Stomach (tissue), 4 donors: Measurements from ENCODE around the gene LCORL.

ENCODE experiments used
- CTCF ChIP-seq, 7 experiments: fragments of 450-650 bp in 4 of 7; fragments of 200-600 bp in 3 of 7; sonication (generic) in 3 of 7; IDR thresholded peaks; one replicate each; pipeline ENCODE4 v1.5.1; 2016 to 2019; ENCODE audit warnings: antibody characterized with exemption in 7 of 7, control low read depth in 2 of 7, mild to moderate bottlenecking in 1 of 7
- EP300 ChIP-seq: sonication (generic); formaldehyde crosslinking; IDR thresholded peaks from one replicate; pipeline ENCODE4 v1.6.1; 2017; ENCODE audit warnings: antibody characterized with exemption
- POLR2A ChIP-seq, 4 donors: fragments of 450-650 bp; IDR thresholded peaks; one replicate each; pipeline ENCODE4 v1.6.1; 2016; ENCODE audit warnings: antibody characterized with exemption in 4 of 4, control low read depth in 2 of 4, mild to moderate bottlenecking in 1 of 4, moderate library complexity in 1 of 4
- POLR2AphosphoS5 ChIP-seq, 3 donors: sonication (generic); formaldehyde crosslinking; IDR thresholded peaks; one replicate each; pipeline ENCODE4 v1.6.1; 2016; ENCODE audit warnings: antibody characterized with exemption in 3 of 3

GRCh38 chr4:17920681-17921080, 100.9 kb downstream of the LCORL start:
- TF ChIP-seq CTCF (IDR thresholded peaks at IDR 0.05) (no peak), EP300 (no peak), POLR2A (IDR thresholded peaks at IDR 0.05) (no peak), POLR2AphosphoS5 (IDR thresholded peaks at IDR 0.05) (no peak)
